Activated CD4-positive, alpha-beta T cell treated with anti-CD3 and anti-CD28 coated beads, Interleukin-2, amount 50 U/mL, for 24 hours (primary cell): ENCODE measurements around the gene DCAF11.

Experiments used
- DNase-seq, 2 donors: peaks; one replicate each; pipeline ENCODE4 v3.0.0-alpha.2; 2020; ENCODE audit warnings: low read depth in 1 of 2, low spot score in 1 of 2

The DCAF11 gene

DNA sequence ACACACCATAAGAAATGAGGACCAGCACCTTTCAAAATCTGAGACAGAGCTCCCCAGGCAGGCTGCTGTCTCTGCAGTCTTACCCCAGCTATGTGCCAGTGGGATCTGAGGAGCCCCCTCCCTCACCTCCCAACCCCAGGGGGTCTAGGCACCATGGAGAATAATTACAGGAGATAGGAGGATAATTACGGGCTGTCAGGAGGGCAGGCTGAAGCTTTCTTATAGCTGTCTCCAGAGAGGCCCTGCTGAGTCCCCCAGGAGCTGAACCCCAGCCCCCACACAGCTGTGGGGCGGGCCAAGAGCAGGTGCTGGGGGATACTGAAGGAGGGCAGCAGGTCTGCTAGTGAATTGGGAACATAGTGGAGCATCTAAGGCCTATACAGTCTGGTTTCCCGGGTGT is 36.4 kb upstream of the DCAF11 start:
- no peak for DNase-seq

- DNase-seq = no peak
These were observed 35.0 kb upstream of the DCAF11 start for GRCh38 chr14:24079491-24080141.

DNA sequence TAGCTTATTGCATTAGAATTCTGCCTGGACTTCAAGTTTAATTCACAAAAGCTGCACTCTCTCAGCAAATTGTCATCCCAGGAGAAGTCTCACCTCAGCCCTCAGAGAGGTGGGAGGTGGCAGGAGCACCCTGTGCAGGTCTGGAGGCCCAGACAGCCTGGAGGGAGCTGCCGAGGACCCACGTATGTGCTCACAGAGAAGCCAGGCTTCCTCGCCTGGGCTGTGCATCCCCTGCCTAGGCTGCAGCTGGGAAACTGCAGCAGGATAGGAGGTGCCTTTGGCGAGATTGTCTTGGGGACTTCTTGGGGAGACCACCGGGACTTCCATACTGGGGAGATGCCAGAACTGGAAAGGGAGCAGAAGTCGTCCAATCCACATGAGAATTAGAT is 34.4 kb upstream of the DCAF11 start:
- DNase-seq = no peak

DNA sequence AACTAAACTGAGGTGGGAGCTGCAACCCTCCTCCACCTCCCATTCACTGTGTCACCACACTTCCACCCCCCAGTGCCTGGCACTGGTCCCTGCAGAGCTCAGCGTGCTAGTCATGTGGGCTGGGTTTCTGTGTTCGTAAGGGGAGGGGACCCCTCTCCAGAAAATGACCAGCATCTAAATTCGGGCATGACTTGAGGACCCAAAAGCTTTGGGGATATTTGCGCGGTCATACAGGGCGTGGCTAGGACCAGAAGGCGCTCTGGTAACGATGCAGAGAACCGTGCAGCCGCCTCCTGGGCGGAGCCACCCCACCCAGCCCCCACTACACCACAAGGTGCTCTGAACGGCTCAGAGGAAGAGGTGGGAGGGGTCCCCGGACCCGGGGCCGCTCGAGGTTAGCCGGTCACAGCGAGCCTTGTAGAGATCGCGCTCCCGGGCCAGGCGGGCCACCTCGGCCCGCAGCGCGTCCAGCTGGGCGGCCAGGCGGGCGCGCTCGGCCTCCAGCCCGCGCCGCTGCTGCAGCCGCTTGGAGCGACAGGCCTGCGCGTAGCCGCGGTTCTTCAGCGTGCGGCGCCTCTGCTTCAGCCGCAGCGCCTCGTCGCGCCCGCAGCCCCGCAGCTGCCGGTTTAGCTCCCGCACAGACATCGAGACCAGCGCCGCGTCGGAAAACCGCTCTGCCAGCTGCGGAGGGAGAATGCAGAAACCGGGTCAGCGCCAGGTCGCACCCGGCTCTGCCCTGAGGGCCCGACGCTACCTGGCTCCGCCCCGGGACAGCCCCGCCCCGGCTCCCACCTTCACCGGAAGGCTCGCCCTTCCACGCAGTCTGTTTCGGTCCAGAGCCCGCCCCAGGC is 33.5 kb upstream of the DCAF11 start:
- peak; percentile 24 to 50 for DNase-seq

DNA sequence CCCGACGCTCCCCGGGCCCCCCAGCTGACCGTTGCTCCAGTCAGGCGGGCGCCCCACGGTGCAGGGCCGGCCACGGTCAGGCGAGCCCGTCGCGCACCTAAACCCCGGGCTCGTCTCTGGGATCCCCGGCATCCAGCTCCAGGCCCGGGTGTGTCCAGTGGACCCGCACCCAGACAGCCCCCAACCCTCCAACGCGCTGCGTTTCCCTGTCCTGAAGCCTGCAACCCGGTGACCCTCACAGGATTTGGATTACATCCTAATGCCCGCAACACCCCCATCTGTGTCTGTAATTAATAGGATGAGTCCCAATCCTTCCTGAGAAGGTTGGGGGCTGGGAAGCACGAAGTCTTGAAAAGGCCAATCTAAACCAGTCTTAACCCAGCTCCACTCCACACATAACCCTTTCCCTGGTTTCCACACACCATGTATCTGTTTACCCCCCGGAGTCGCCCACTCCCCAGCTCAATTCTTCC is 32.8 kb upstream of the DCAF11 start:
- no peak for DNase-seq

DNA sequence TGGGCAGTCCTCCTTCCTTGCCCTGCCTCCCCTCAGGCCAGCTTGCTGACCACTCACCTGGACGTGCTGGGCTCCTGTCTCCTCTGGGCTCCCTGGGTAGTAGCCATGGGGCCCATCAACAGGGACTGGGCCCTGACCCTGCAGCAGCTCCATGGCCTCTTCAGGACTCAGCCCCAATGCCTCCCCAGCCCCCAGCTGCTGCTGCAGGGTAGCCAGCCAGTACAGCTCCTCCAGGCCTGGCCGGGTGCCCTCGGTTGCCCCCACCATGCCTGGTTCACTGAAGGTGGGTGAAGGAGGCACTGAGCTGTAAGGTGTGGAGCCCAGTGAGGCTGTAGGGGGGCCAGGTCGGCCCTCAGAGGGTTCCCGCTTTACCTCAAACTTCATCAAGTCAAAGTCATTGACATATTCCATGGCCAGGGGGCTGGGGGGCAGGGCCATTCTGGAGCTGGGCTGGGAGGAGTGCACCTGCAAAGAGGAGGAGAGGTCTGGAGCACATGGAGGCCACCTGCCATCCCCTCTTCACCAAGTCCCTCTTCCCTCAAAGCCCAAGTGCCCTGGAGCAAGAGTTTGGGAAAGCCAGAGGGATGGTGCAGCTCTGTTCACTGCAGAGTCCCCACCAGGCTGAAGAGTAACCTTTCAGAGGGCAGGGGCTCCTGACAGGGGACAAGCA is 32.0 kb upstream of the DCAF11 start:
- no peak for DNase-seq

DNA sequence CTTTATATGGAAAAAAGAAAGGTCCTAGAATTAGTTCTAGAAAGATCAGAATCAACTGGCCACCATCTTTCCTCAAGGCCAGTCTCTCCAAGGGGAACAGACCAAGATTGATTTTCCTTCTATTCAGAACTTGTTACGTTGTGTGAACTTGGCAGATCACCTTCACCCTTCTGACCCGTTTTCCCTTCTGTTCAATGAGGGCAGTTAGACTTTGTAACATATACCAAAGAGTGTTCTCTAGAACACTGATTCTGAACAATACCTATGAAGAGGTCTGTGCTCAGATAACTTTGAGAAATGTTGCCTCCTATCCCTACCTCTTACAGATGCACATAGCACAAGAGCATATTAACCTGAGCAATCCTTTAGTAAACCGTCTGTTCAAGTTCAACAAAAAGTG is 31.1 kb upstream of the DCAF11 start:
- DNase-seq = no peak

- DNase-seq = no peak
These were observed 30.1 kb upstream of the DCAF11 start for GRCh38 chr14:24084440-24084839.

DNA sequence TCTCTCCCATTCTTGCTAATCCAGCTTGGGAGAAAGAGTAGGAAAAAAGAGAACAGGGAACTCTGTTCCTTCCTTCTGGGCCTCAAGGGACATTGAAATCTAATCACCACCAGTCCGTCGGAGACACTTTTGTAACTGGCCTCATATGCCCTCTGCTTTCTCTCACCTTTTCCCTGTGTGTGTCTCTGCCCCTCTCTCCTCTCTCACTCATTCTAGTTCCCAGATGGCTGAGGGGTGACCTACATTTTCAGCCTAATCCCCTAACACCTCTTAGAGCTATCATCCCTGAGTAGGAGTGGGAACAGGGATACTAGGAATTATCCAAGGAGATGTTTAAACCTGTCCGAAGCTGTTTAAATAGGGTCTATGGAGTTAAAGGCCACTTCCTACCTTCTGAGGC is 29.4 kb upstream of the DCAF11 start:
- no peak for DNase-seq

- no peak for DNase-seq
These were observed 28.2 kb upstream of the DCAF11 start for GRCh38 chr14:24086193-24086955.

- no peak for DNase-seq
These were observed 27.6 kb upstream of the DCAF11 start for GRCh38 chr14:24087004-24087403.

- DNase-seq = no peak
These were observed 26.5 kb upstream of the DCAF11 start for GRCh38 chr14:24088095-24088494.

DNA sequence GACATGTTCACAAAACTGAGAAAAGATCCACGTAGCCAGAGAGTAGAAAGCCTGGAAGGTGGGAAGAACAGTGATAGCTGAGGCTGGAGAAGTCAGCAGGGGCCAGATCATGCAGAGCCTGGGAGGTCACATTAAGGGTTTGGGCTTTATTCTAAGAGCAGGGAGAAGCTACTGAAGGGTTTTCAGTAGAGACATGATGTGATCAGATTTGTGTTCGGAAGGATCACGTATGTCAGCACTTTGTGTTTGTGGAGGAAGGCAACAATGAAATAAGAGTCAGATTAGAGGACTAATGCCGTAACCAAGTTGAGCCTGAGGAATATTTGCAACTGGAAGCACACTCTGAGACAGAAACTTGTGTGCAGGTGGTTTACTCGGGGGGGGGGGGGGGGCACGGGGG is 24.7 kb upstream of the DCAF11 start:
- no peak for DNase-seq

DNA sequence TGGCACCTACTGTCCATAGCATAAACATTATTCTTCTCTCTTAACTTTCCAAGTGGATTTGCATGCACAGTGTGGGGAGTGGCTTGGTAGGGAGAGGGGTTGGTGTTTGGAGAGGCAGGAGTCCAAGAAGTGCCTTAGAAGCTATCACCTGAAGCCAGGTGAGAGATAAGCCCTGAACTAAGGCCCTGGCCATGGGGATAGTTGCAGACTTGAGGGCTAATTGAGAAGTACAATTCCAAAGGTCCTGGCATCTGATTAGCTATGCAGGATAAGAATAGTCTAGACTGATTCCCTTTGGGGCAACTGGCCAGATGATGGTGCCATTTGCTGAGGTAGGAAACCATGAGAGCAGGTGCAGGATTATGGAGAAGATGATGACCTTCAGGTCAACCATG is 22.5 kb upstream of the DCAF11 start:
- no peak for DNase-seq

- DNase-seq = no peak
These were observed 21.9 kb upstream of the DCAF11 start for GRCh38 chr14:24092505-24093206.

- DNase-seq = no peak
These were observed 21.2 kb upstream of the DCAF11 start for GRCh38 chr14:24093207-24093900.

GRCh38 chr14:24093901-24094840 is 20.4 kb upstream of the DCAF11 start, which contains the start of gene PCK2:
Gene PCK2, plus strand, starts transcription at chr14:24094311. Its CDS starts 95 bp downstream, at chr14:24094406.
- DNase-seq = peak; percentile 68 to 83

GRCh38 chr14:24094841-24095270 is 19.7 kb upstream of the DCAF11 start:
- peak in 1 of 2 donors; percentile 22 for DNase-seq
